NCI-H146 treated with DMSO at 0.1 percent for 48 hours (cell line): ENCODE results near the gene NETO2.
"Not testable (repeated sequence)": the region's sequence is repeated elsewhere in the genome, so short reads cannot be mapped to it uniquely, and the experiment has no call there.

Experiments used
- DNase-seq: peaks from one replicate; lab custom pipeline; 2025; ENCODE audit not compliant: unreplicated experiment; lab: John Stamatoyannopoulos, UW

Gene NETO2

DNA sequence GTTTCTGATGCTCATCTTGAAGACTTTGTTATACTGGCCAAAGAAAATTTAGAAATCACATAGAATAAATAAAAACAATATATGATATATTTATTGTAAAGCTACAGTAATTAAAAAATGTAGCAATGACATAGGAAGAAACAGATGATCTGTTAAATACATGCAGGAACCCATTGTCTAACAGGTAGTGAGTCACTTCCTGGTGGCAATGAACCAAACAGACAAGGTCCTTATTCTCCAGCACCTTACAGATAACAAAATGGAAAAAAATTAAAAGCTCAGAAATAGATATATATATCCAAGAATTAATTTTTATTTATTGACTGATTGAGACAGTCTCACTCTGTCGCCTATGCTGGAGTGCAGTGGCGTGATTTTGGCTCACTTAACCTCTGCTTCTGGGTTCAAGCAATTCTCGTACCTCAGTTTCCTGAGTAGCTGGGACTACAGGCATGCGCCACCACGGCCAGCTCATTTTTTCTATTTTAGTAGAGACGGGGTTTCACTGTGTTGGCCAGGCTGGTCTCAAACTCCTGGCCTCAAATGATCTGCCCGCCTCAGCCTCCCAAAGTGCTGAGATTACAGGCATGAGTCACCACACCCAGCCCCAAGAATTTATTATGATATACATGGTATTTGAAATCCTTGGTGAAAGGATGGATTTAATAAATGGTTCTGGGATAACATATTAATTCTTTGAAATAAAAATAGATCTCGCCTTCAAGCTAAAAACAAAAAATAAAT is 7.5 kb downstream of the NETO2 start:
- DNase-seq, result no peak

DNA sequence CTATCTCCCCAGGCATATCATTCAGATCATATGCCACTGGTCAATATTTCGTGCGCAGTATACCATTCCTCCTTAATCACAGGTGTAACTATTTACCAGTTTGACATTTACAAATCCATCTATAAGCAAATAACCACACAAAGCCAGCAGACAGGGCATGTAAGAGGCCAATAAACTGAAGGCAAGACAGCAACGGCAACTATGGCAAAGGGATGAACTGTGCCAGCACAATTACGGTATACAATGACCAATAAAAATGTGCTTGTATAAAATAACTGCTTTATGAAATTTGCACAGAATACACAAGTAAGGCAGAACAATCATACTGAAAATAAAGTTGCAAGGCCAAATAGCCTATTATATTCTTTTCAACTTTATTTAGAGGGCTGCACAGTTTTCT is 9.2 kb downstream of the NETO2 start:
- no peak for DNase-seq

DNA sequence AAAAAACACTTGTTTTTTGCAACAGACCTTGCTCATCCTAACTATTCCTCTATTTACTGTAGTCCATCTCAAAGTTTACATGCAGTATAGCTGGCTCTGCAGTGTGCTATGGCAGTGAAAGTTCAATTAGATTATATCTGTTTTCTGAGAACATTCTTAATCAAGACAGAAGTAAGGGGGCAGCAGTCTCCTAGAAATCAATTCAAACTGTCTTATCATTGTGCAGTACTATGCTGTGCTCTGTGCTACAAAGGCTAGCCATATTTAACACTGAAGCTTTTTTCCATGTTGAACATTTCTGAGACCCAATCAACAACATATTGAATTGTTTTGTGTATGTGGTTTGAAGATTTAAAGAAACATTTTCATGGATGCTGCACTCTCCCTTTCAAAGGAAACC is 11.4 kb downstream of the NETO2 start:
- DNase-seq, result no peak

DNA sequence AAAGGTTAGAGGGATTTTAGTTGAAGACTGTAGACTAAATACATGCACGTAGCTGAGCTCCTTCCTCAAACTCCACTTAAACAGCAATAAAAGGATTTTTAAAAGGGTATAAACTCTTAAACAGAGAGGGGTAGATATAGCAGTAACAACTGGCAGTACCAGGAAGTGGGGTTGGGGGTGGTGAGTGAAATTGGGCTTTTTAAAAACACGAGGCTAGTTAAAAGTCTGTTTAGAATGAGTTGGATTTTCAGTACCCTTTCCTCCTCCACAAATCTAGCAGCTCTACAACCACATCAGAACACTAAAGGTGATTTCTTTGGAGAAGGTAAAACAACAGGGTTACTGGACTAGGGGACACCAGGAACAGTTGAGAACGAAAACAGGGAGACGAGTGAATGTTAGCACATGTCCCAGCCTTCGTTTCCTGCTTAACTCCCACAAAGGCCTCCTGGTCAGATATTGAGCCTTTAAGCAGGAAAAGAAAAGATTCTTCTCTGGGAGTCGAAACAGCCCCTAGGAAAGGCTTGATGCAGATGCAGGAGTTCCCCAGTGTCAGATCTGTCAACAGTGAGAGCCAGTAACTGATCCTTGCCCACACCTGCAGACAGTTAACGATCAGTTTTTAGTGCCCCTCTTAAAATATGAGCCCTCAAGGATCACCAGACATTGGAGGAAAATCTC is 13.8 kb downstream of the NETO2 start:
- DNase-seq, result no peak

DNA sequence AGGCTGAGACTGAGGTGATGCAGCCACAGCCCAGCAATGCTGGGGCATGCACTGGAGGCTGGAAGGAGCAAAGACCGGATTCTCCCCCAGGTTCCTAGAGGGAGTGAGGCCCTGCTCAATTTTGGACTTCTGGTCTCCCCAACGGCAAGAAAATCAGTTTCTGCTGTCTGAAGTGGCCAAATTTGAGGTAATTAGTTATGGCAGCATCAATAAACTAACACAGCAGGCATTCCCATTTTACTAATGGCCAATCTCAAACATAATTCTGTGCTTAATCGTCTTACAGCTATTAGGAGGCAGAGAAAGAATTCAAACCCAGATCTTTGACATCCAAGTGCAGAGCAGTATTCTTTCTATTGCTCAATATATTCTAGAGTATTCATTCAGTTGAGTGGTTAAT is 16.2 kb downstream of the NETO2 start:
- DNase-seq, result no peak

DNA sequence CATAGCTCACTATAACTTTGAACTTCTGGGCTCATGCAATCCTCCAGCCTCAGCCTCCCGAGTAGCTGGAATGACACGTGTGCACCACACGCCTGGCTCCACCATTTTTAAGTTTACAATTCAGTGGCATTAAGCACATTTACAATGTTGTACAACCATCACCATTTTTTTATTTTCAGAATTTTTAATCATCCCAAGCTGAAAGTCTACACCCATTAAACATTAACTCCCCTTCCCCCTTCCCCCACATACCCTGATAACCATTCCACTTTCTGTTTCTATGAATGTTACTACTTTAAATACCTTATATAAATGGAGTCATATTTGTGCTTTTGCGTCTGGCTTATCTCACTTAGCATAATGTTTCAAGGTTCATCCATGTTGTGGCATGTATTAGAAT is 18.0 kb downstream of the NETO2 start:
- DNase-seq, result no peak

DNA sequence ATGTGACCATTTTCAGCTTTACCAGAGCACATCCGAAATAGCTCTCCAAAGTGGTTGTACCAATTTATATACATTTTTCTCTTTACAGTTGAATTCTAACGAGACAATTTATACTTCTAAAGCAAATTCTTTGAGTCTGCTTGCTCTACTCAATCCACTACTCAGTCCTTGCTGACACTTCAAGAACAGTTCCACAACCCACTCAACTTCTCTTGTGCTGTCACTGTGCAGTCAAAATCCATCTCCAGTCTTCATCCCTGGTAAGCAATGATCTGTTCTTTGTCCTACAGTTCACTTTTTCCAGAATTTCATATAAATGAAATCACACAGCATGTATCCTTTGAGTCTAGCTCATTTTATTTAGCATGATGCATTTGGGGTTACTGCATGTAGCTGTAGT is 30.6 kb downstream of the NETO2 start:
- no peak for DNase-seq

DNA sequence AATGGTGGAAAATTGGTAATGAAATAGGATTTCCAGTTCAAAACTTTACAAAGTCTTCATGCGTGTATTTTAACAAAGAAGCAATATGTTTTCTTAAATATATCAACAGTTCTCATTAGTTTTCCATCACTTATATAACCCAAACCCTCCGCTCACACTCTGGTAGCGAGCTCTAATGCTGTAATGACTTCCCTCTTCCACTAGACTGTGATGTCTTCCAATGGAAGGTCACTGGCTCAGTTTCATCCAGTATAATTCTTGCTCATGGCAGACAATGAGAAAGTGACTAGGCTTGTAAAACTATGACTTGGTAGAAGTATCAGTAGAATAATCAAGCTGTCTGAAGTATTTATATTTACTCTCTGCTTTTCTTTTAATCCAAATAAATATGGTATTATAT is 32.8 kb downstream of the NETO2 start:
- no peak for DNase-seq

DNA sequence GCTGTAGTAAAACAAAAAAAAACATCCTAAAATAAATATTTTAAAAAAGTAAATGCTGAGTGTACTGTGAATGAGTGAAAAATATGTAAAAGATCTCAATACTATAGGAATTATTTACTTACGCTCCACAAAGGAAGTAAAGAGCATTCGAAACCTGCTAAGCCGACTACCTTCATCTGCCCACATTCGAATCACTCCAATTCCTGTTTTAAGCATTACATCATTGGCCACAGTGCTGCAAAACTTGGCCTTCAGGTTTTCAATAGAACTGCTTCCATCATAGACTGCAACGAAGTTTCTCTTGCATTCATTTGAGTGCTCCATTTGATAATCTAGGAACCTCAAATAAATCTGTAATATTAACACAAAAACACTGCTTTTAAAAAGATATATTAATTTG is 34.4 kb downstream of the NETO2 start:
- no peak for DNase-seq

DNA sequence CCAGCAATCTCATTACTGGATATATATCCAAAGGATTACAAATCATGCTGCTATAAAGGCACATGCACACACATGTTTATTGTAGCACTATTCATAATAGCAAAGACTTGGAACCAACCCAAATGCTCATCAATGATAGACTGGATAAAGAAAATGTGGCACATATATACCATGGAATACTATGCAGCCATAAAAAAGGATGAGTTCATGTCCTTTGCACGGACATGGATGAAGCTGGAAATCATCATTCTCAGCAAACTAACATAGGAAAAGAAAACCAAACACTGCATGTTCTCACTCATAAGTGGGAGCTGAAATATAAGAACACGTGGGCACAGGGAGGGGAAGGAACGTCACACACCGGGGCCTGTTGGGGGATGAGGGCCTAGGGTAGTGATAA is 40.8 kb downstream of the NETO2 start:
- DNase-seq, result not testable (repeated sequence)

DNA sequence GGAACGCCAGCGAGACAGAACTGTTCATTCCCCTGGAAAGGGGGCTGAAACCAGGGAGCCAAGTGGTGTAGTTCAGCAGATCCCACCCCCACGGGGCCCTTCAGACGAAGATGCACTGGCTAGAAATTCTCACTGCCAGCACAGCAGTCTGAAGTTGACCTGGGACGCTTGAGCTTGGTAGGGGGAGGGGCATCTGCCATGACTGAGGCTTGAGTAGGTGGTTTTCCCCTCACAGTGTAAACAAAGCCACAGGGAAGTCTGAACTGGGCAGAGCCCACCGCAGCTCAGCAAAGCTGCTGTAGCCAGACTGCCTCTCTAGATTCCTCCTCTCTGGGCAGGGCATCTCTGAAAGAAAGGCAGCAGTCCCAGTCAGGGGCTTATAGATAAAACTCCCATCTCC is 46.6 kb downstream of the NETO2 start:
- DNase-seq, result not testable (repeated sequence)

DNA sequence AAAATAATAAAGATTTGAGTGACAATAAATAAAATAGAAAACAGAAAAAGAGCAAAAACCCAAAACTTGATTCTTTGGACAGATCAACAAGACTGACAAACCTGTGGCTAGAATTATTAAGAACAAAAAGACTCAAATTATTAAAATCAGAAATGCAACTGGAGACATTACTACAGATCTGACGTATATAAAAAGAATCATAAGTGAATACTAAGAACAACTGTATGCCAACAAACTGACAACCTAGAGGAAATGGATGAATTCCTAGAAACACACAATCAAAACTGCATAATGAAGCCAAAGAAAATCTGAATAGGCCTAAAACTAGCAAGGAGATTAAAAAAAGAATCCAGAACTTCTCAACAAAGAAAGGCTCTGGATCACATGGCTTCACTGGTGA is 47.4 kb downstream of the NETO2 start:
- no peak for DNase-seq

DNA sequence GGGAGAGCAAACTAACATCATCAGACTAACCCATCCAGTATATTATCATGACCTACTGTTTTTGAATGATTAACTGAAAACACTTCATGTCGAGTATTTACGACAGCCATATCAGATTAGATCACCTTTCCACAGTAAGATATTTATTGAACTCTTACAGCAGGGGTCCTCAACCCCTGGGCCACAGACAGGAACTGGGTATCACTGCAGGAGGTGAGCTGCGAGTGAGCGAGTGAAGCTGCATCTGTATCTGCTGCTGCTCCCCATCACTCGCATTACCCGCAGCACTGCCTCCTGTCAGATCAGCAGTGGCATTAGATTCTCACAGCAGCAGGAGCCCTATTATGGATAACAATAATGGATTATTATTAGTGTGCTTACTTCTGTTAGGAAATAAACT is 59.5 kb downstream of the NETO2 start:
- no peak for DNase-seq

DNA sequence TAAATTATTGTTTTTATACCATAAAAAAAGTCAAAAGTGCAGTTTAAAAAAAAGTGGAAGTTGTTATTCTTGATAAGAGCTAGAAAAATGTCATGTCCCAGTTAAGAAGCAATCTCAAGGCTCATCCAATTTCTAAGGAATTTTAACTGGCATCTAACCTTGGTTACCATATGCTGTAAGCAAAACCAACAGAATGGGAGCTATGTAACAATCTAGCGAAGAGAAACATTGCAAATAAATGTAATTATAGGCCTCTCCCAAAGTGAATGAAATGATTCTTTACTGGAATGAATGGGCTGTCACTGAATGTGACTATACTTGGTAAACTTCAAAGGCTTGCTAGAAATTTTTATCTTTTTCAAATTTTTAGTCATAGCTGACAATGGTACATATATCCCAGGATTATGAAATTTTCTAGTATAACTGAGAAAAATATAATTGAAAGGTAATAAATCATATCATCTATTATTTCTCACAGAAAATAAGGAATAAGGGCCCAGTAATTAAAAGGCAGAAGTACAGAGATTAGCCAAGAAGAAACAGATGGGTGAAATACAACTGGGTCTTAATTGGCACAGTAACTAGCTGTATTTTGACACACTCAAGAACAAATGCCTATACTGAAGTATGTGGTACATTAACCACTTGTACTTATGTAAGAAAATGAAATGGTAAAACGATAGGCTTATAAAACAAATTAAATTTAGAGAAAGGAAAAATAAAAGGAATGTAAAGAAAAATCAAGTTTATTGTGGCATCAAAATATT is 61.5 kb downstream of the NETO2 start:
- no peak for DNase-seq

DNA sequence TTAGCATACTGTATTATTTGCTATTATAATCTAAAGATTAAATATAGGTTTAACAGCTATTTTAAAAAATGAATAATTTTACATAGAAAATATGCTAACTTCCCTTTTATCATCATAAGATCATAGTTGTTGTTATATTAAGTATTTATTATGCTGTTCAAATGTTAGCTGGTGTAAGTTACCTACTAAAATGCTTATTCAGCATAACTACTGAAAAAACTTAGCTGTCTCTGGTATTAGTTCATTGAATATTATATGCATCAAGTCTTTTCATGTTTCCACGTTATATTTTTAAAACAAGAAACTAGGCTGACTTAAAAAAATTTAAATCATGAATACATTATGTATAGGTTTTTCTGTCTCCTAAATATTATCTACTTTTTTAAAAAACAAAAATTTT is 62.6 kb downstream of the NETO2 start:
- DNase-seq, result no peak

DNA sequence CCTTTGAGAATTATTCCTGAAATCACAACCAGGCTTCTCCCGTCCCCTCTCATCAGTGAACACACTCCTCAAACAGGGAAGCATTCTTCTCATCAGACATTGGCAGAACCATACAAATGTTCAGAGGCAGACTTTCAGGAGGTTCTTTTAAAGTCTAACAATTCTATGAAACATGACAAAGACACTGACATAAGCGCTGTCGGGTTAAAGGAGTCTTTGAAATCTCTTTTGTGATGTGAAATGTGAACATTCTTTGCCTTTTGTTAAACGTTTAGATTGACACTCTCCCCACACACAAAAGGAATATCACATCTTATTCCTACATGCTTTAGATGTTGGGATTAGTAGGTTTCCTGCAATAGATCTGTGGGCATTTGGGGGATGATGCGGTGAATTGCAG is 63.9 kb downstream of the NETO2 start:
- DNase-seq, result no peak

DNA sequence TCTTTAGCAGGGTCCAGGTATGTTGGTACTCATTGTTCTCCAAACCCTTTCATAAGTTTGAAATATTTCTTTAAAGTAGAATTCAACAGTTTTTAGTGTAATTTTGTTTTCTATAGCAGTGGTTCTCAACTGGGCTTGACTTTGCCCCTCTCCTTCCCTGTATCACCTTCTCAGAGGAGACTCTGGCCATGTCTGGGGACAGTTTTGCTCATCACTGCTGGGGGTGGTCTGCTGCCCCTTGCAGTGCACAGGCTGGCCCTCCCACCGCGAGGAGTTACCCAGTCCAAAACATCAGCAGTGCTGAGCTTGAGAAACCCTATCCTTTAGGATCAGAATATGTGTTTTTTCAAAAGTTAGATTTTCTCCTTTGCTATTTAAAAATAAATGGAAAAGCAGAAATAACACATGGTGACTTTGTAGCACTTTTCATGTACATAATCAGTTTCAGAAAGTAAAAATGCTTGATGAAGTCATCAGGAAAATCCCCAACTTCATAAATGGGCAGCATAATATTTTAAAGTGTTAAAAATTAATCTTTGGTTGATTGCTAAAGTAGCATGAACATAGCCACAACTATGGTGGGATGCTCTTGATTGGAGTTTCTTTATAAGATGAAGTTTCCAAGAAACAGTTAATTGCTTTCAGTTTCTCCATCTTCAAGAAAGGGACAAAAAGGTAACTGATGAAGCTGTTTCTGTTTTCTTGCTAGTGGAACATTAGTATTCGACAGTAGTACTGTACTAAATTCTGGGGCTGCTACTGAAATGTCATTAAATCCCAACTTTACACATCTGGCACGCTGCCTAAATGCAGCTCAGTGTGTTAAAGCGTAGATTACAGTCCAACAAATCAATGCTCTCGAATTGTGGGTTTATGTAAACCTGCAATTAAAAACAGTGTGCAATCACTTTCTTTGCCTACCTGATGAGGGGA is 70.3 kb downstream of the NETO2 start:
- no peak for DNase-seq

DNA sequence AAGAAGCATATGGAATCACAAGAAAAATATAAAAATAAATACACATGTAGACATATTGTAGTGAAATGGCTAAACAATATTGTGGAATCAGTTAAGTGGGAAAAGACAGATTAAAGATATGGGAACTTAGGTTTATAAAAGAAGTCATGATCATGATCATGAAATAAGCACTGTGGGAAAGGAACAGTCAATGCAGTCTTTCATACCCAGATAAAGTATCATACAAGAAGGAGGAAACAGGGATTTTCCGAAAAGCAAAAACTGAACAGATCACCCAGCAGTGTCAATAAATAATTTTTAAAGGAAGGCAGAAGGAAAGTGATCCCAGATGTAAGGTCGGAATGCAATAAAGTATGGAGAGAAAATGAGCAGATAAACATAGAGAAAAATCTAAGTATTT is 71.6 kb downstream of the NETO2 start:
- DNase-seq, result no peak

DNA sequence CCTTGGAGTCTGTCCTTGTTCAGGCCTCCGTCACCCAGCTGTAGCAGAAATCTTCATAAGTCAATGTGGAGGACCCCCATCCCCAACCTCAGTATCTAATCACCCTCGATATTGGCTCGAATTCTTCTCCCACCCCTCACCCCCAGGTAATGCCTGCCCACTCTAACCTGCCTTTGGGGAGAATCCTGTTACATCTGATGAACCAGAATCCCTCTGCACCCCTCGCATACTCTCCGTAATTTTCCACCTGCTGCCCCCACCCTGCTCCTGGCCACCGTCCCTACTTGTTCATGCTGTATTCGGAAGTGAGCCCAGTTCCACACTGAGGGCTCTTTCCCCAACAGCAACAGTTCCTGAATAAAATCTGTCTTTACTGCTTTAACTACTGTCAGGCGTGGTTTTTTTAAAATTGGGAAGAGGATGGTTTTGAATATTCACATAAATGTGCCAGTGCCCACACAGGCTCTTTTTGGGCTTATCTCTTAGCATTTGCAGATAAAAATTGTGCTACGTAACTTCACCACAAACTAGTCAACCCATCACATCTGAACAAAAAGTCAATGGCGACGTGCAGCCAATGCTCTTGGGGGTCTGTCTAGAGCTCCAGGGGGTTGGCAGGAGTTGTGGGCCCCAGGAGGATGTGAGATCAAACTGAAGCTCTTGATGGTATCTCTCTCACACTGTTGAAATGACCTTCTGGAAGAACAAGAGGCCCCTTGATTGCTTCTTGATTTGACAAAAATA is 73.7 kb downstream of the NETO2 start:
- DNase-seq, result no peak

DNA sequence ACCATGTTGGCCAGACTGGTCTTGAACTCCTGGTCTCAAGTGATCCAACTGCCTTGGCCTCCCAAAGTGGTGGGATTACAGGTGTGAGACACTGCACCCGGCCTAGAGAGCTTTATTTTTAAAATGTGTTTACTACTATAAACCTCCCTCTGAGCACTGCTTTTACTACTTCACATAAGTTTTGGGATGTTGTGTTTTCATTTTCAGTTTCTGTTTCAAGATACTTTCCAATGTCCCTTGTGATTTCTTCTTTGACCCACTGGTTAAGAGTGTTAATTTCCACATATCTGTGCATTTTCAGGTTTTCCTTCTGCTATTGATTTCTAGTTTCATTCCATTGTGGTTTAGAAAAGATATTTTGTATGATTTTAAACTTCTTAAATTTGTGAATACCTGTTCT is 74.4 kb downstream of the NETO2 start:
- no peak for DNase-seq
